NCI-H748 treated with DMSO at 0.1 percent for 48 hours (cell line): ENCODE data around the gene ZNF223.
A peak's percentile ranks its signal among the peaks of the same experiment; 100 is the strongest.

Experiments used
- DNase-seq: peaks from one replicate; lab custom pipeline; 2025; lab: John Stamatoyannopoulos, UW

The ZNF223 gene

DNA sequence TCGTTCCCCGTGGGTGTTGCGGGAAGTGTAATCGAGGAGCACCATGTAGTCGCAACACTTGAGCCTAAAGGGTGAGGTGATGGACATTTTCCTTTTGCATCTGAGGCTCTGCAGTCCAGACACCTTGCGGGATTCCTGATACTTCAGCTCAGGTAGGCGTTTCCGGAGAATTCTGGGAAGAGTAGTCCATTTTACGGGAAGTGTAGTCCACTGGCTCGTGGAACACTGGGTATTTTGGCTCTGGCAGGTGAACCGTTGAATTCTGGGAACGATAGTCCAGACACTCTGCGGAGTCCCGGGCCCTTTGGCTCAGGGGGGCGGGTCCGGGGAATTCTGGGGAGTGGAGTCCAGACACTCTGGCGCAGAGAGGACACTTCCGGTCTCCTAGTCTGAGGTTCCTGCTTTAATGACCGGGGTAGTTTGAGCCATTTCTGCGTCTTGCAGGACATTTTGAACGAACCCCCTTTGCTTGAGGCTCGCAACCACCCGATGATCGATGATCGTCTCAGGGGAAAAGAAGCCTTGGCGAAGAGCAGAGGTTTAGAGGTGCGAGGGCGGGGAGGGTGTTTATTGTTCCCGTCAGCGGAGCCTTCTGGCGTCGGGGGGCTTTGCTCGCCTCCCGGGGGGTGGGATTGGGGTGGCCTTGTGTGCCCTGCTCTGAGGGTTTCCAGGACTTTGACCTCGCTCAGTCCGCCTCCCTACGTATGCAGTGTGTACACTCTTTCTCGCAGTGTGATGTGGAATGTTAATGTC is at the start of gene ZNF223:
ZNF223 (plus strand) TSS at position 387 of the 753 bp plus-strand sequence. CDS start 3,141 bp downstream, outside the sequence.
- DNase-seq: peak; percentile 98

DNA sequence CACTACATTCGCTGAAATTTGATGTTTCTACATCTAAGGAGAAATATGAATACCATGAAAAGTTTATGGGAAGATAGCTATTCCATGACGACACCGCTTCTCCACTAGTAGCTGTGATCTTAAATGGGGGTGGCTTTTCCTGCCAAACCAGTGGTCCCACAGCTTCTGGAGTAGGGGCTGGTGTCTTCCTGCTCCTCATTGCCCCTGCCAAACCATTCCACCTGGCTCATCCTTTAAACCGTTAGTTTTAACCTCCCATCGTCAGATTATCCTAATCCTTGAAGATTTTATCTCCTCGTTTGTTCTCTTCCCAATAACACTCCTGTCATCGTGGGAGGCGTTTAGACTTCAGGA is 49.6 kb upstream of the ZNF223 start:
- no peak for DNase-seq

DNA sequence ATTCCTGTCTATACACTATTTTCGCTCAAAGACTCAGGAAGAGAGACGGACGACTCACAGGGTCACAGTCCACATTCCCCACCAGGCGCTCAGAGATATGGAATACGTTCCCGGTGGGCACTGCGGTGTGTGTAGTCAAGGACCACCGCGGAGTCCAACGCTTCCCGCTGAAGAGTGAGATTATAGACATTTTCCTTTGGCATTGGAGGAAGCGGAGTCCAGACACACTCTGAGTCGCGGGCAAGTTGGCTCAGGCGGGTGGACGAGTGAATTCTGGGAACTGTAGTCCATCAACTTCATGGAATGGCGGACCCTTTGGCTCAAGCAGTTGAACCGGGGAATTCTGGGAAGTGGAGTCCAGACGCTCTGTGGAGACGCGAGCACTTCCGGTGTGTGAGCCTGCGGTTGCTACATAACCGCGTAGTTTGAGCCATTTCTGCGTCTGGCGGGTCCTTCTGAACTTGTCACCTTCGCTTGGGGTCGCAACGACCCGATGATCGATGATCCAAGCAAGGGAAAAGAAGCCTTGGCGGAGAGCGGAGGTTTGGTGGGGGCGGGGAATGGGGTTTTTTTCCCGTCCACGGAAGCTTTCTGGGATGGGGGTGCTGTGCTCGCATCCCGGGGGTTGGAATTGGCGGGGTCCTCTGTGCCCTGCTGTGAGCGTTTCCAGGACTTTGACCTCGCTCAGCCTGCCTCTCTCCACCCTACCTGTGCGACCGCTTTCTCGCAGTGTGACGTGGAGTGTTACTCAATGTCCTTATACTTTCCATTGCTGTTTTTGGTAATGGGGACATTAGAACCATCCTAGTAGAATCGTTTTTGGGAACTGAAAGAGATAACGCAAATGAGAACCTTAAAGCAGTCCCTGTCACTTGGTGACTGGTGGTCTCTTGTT is 49.0 kb upstream of the ZNF223 start, which contains the start of gene ZNF230:
ZNF230 (plus strand) TSS at position 392 of the 895 bp plus-strand sequence. CDS start 4,122 bp downstream, outside the sequence.
- peak; percentile 96 for DNase-seq

DNA sequence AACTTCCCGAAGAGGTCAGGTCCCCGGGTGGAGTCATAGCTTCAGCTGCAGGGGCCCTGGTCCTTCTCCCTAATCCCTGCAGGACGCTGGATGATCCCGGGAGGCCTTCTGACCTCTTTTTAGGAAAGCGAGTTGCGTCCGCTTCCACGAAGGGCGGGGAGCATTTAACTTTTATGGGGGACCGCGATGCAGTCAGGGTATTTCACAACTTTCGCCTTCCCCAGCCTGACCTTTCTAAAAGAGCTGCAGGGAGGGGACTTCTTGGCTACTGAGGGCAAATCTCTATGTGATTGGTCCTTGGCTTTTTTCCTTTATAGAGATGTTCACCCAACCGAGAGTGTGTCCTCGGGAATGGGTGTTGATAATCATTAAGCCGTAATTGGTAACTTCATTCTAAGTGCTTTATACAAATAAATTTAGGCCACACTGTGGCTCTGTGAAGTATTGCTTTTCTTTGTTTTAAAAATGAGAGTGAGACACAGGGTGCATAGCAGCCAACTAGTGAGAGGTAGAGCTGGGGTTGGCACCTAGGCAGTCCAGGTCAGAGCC is 48.3 kb upstream of the ZNF223 start:
- DNase-seq: peak; percentile 10

DNA sequence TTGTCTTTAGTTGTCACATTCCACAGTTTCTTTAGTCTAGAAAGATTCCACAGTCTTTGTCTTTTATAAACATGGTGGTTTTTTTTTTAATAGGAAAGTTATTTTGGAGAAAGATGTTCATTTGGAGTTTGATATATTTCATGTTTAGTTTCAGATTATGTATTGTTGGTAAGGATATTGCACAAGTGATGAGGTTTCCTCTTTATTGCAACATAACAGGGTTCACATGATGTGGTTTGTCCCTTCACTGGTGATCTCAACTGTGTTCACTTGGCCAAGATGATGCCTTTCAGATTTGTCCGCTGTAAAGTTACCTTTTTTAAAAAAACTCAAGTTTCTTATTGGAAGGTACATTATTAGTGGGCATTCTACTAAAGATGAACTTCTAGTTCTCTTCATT is 45.9 kb upstream of the ZNF223 start:
- no peak for DNase-seq

DNA sequence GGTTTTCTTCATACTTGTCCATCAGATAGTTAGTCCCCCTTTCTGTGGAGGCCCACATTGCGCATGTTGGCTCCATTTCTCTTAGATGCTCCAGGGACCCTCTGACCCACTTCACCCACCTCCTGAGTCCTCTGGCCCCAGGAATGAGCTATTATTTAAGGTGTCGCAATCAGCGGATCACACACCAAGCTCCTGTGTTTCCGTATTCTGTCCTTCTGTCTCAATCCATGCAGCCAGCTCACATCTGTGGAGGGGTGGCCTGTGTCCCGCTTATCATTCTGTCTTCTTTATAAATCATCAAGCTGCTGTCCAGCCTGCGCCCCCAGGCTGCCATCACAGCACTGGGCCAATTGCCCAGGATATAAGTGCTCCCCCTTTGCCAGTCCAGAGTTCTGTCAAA is 44.4 kb upstream of the ZNF223 start:
- no peak for DNase-seq

DNA sequence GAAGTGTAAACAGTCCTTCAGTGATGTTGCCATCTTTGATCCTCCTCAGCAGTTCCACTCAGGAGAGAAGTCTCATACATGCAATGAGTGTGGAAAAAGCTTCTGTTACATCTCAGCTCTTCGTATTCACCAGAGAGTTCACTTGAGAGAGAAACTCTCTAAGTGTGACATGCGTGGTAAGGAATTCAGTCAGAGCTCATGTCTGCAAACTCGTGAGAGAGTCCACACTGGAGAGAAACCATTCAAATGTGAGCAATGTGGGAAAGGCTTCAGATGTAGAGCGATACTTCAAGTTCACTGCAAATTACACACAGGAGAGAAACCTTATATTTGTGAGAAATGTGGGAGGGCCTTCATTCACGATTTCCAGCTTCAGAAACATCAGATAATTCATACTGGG is 41.4 kb upstream of the ZNF223 start:
- DNase-seq: no peak

DNA sequence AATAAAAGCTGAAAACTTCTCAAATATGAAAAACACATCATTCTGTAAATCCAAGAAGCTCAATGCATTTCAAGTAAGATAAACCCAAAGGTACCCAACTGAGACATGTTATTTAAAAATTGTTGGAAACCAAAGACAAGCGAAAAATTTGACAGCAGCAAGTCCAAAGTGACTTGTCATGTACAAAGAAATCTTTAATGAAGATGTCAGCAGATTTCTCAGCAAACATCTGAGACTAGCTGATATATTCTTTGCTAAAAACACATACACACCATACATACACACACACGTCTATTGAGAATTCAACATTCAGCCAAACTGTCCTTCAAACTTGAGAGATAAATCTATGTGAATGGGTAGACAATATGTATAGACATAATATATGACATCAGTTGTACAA is 32.3 kb upstream of the ZNF223 start:
- no peak for DNase-seq

DNA sequence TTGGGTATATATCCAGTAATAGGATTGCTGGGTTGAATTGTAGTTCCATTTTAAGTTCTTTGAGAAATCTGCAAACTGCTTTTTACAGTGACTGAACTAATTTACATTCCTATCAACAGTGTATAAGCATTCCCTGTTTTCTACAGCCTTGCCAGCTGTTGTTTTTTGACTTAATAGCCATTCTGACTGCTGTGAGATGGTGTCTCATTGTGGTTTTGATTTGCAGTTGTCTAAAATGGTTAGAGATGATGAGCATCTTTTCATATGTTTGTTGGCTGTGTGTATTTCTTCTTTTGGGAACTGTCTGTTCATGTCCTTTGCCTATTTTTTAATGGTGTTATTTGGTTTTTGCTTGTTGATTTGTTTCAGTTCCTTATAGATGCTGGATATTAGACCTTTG is 30.6 kb upstream of the ZNF223 start:
- no peak for DNase-seq

DNA sequence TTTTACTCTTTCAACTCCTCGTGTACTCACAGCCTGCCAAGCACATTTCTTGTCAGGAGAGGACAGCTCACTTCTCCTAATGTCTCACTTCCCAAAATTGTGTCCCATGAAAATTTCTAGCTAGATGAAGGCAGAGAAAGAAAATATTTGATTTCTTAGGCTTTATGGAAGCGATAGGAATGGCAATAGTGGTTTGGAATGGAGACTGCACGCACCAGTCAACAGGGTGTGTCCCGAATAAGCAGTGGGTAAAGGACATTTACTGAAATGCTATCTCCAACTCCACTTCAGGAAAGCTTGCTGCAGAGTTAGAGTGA is 27.0 kb upstream of the ZNF223 start:
- DNase-seq: no peak

DNA sequence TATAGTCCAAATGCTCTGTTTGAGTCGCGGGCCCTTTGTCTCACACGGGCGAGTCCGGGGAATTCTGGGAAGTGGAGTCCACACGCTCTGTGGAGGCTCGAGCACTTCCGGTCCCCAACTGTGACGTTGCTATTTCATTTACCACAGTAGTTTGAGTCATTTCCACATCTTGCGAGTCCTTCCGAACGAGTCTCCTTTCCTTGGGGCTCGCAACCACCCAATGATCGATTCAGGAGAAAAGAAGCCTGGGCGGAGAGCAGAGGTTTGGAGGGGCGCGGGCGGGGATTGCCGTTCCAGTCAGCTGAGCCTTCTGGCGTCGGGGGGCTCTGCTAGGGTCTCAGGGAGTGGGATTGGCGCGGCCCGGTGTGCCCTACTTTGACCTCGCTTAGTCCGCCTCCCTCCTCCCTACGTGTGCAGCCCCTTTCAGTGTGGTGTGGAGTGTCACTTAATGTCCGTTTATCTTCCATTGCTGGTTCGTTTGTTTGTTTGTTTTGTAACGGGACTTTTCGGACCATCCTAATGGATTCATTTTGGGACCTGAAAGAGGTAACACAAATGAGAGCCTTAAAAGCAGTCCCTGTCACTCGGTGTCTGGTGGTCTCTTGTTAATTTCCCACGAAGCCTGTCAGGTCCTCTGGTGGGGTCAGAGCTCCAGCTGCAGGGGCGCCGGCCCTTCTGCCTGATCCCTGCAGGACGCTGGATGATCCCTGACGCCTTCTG is 26.5 kb upstream of the ZNF223 start, which contains the start of gene ZNF222:
ZNF222 (plus strand) TSS at position 163 of the 720 bp plus-strand sequence; CDS start at position 221, 58 bp downstream.
- peak; percentile 73 for DNase-seq

DNA sequence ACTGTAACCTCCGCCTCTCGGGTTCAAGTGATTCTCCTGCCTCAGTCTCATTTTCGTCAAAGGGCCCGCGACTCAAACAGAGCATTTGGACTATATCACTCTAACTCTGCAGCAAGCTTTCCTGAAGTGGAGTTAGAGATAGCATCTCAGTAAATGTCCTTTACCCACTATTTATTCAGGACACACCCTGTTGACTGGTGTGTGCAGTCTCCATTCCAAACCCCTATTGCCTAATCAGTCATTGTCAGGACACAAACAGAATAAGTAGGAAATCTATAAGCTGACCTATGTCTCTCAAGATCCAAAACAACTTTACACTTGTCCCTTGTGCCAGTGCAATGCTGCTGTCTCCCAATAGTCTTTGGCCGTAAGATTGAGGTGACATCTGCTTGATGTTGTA is 25.2 kb upstream of the ZNF223 start:
- no peak for DNase-seq

DNA sequence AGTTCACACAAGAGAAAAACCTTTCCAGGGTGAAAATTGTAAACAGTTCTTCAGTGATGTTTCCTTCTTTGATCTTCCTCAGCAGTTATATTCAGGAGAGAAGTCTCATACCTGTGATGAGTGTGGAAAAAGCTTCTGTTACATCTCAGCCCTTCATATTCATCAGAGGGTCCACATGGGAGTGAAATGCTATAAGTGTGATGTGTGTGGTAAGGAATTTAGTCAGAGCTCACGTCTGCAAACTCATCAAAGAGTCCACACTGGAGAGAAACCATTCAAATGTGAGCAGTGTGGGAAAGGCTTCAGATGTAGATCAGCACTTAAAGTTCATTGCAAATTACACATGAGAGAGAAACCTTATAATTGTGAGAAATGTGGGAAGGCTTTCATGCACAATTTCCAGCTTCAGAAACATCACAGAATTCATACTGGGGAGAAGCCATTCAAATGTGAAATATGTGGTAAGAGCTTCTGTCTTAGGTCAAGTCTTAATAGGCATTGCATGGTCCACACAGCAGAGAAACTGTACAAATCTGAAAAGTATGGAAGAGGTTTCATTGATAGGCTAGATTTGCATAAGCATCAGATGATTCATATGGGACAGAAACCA is 19.7 kb upstream of the ZNF223 start:
- no peak for DNase-seq

DNA sequence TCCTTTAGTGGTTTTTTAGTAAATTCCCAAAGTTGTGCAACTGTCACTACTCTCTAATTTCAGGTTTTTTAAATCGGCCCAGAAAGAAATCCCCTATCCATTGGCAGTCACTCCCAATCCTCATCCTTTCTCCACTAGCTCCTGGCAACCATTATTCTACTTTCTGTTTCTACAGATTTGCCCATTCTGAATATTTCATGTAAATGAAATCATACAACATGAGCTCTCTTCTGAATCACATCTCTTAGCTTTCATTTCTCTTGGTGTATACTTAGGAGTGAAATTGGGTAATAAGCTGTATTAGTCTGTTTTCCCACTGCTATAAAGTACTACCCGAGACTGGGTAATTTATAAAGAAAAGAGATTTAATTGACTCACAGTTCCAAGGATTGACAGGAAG is 9.7 kb upstream of the ZNF223 start:
- DNase-seq: no peak

DNA sequence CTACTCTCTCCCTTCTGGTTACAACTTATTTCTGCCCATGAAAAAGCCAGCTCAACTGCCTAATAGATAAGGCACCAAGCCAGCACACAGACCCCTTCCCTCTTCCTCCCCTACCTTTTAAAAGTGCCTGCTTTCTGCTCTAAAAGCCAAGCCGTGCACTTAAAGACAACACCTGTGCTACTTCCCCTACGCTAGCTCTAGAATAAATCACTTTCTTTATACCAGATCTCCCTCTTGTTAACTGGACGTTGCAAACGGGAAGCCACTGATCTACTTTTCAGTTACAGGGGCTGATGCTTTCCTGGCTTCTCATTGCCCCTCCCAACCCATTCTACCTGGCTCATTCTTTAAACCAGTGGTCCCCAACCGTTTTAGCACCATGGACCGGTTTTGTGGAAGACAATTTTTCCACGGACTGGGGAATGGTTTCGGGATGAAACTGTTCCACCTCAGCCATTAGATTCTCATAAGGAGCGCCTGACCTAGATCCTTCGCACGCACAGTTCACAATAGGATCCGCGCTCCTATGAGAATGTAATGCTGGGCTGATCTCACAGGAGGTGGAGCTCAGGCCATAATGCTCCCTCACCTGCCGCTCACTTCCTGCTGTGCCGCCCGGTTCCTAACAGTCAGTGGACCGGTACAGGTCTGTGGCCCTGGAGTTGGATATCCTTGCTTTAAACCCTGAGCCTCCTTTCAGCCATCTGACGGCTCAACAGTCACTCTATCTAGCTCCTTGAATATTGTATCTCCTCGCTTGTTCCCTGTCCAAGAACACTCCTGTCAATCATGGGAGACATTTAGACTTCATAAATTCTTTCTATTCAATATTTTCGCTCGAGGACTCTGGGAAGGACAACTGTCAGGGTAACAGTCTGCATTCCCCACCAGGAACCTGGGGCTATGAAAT is 841 bp upstream of the ZNF223 start:
- peak; percentile 78 for DNase-seq

DNA sequence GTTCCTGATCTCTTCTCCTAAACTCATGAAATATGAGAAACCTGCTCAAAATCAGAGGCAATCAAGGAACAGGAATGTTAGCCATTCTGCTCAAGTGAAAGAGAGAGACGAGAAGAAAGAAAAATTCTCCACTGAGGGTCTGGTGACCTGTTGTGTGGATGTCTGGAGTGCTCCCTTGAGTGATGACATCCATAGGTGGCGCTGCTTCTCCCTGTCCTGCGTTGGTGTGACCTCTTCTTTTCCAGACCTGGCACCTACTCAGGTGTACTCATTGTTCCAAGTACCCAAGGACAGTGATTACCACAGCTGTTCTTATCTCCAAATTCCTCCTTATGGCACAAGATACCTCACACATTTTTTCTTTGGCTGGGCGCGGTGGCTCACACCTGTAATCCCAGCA is 4.0 kb downstream of the ZNF223 start:
- DNase-seq: no peak

DNA sequence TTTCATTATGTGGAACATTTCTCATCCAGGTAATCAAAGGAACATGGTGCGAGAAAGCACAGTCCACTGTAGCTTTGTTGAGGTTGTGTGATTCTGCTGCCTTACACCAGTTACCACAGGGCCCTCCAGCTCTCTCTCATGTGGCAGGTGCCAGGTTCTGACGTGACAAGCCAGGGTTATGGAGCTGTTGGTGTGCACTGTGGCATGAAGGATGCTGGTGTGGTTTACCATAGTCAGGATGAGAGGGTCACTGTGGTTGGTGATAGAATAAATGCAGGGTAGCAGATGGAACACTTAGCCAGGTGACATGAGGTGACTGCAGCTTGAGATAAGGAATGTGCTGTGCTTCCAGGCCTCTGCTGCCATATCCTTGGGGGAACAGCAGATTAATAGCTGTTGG is 7.4 kb downstream of the ZNF223 start:
- no peak for DNase-seq

DNA sequence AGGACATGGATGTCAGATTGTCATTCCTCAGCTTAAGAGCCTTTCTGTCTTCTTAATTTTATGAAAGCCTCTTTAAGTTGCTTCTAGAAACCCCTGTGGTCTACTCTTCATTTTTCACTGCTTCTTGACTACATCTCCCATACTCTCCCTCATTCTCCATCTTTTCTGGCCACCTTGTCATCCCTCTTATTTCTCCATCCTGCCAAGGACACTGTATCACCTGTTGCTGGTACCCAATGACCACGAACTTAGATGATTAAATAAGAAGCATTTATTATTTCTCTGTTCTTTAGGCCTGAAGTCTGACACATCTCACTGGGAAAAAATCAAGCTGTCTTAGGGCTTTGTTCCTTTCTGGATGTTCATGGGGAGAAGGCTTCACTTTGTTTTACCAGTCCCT is 9.2 kb downstream of the ZNF223 start:
- DNase-seq: no peak

DNA sequence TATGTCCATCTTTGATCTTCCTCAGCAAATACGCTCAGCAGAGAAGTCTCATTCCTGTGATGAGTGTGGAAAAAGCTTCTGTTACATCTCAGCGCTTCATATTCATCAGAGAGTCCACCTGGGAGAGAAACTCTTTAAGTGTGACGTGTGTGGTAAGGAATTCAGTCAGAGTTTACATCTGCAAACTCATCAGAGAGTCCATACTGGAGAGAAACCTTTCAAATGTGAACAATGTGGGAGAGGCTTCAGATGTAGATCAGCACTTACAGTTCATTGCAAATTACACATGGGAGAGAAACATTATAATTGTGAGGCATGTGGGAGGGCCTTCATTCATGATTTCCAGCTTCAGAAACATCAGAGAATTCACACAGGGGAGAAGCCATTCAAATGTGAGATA is 14.5 kb downstream of the ZNF223 start:
- no peak for DNase-seq

DNA sequence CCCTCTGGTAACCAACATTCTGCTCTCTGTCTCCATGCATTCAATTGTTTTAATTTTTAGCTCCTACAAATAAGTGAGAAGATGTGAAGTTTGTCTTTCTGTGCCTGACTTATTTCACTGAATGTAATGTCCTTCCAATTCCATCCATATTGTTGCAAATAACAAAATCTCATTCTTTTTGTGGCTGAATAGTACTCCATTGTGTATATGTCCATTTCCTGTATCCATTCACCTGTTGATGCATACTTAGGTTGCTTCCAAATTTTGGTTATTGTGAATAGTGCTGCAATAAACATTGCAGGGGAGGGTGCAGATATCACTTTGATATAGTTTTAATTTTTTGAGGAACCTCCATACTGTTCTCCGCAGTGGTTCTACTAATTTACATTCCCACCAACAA is 17.6 kb downstream of the ZNF223 start:
- no peak for DNase-seq
